ENCODE data around the gene MCFD2. TPM values are rescaled to one million over a fixed set of nuclear protein-coding genes. Genes with fewer than 3 reads are reported as not detected.

Gene MCFD2
- total and polyA plus RNA-seq, 4 donors, result 56.8 to 82.8 (median 70.4) TPM

GRCh38 chr2:46923041-46923528, 7.5 kb upstream of the MCFD2 start:
- Histone ChIP-seq H3K4me3 (ENCODE audit: low read depth, low read length) (no peak overlapping the region), H3K9me3 (ENCODE audit: control insufficient read depth, insufficient read depth, low read length) (peaks cover 15% of the 10 kb centered on the region), H3K27ac (ENCODE audit: low read depth, low read length) (no peak overlapping the region), H3K27me3 (ENCODE audit: control insufficient read depth, insufficient read depth, low read length) (no peaks in the 10 kb centered on the region), H3K36me3 (ENCODE audit: control insufficient read depth, insufficient read depth, low read length) (no peaks in the 10 kb centered on the region), H3K4me1 (ENCODE audit: control insufficient read depth, insufficient read depth, low read length) (no peaks in the 10 kb centered on the region)
- DNase-seq (ENCODE audit: low read depth in 4 of 6, low spot score in 6 of 6), result no peak

GRCh38 chr2:46922606-46923005, 7.0 kb upstream of the MCFD2 start:
- WGBS (ENCODE audit: insufficient coverage), result 93% methylated on average over 3 of the region's 4 CpGs
- H3K4me3 ChIP-seq (ENCODE audit: low read depth, low read length), result no peak overlapping the region
- peaks cover 13% of the 10 kb centered on the region for H3K9me3 ChIP-seq (ENCODE audit: control insufficient read depth, insufficient read depth, low read length)

GRCh38 chr2:46921676-46922448, 6.3 kb upstream of the MCFD2 start:
- peaks cover 3% of the 10 kb centered on the region for H3K4me1 ChIP-seq (ENCODE audit: control insufficient read depth, insufficient read depth, low read length)
- DNase-seq (ENCODE audit: low read depth in 4 of 6, low spot score in 6 of 6), result no peak
- 95% methylated on average over 4 of the region's 11 CpGs for WGBS (ENCODE audit: insufficient coverage)
- peaks cover 10% of the 10 kb centered on the region for H3K9me3 ChIP-seq (ENCODE audit: control insufficient read depth, insufficient read depth, low read length)
- H3K27me3 ChIP-seq (ENCODE audit: control insufficient read depth, insufficient read depth, low read length), result no peaks in the 10 kb centered on the region
- no peaks in the 10 kb centered on the region for H3K36me3 ChIP-seq (ENCODE audit: control insufficient read depth, insufficient read depth, low read length)
- H3K4me3 ChIP-seq (ENCODE audit: low read depth, low read length), result no peak overlapping the region
- H3K27ac ChIP-seq (ENCODE audit: low read depth, low read length), result no peak overlapping the region

More at GRCh38 chr2:46922606-46923005, 7.0 kb upstream of the MCFD2 start:
- H3K27me3 ChIP-seq (ENCODE audit: control insufficient read depth, insufficient read depth, low read length), result no peaks in the 10 kb centered on the region
- no peaks in the 10 kb centered on the region for H3K4me1 ChIP-seq (ENCODE audit: control insufficient read depth, insufficient read depth, low read length)
- DNase-seq (ENCODE audit: low read depth in 4 of 6, low spot score in 6 of 6), result no peak
- no peaks in the 10 kb centered on the region for H3K36me3 ChIP-seq (ENCODE audit: control insufficient read depth, insufficient read depth, low read length)
- H3K27ac ChIP-seq (ENCODE audit: low read depth, low read length), result no peak overlapping the region

- no peak for DNase-seq (ENCODE audit: low read depth in 4 of 6, low spot score in 6 of 6)
- H3K36me3 ChIP-seq (ENCODE audit: control insufficient read depth, insufficient read depth, low read length), result peaks cover 9% of the 10 kb centered on the region
- no peak overlapping the region for H3K27ac ChIP-seq (ENCODE audit: low read depth, low read length)
- peaks cover 22% of the 10 kb centered on the region for H3K4me1 ChIP-seq (ENCODE audit: control insufficient read depth, insufficient read depth, low read length)
- H3K9me3 ChIP-seq (ENCODE audit: control insufficient read depth, insufficient read depth, low read length), result no peaks in the 10 kb centered on the region
- no peak overlapping the region for H3K4me3 ChIP-seq (ENCODE audit: low read depth, low read length)
- no peaks in the 10 kb centered on the region for H3K27me3 ChIP-seq (ENCODE audit: control insufficient read depth, insufficient read depth, low read length)
These were observed 2.0 kb upstream of the MCFD2 start for GRCh38 chr2:46917628-46918027.

- H3K9me3 ChIP-seq (ENCODE audit: control insufficient read depth, insufficient read depth, low read length), result no peaks in the 10 kb centered on the region
- H3K27ac ChIP-seq (ENCODE audit: low read depth, low read length), result peak overlapping the region; percentile 94
- no peaks in the 10 kb centered on the region for H3K27me3 ChIP-seq (ENCODE audit: control insufficient read depth, insufficient read depth, low read length)
- H3K4me3 ChIP-seq (ENCODE audit: low read depth, low read length), result peak overlapping the region; percentile 98
- DNase-seq (ENCODE audit: low read depth in 4 of 6, low spot score in 6 of 6), result peak; percentile 77 to 97 (median 88)
- peaks cover 22% of the 10 kb centered on the region for H3K4me1 ChIP-seq (ENCODE audit: control insufficient read depth, insufficient read depth, low read length)
- under 1% methylated on average over 46 of the region's 55 CpGs for WGBS (ENCODE audit: insufficient coverage)
- peaks cover 17% of the 10 kb centered on the region for H3K36me3 ChIP-seq (ENCODE audit: control insufficient read depth, insufficient read depth, low read length)
These were observed 415 bp upstream of the MCFD2 start for GRCh38 chr2:46915811-46916630.

- peak overlapping the region; percentile 94 for H3K27ac ChIP-seq (ENCODE audit: low read depth, low read length)
- peak overlapping the region; percentile 98 for H3K4me3 ChIP-seq (ENCODE audit: low read depth, low read length)
- 25% methylated on average over 8 of the region's 11 CpGs for WGBS (ENCODE audit: insufficient coverage)
- H3K4me1 ChIP-seq (ENCODE audit: control insufficient read depth, insufficient read depth, low read length), result peaks cover 22% of the 10 kb centered on the region
- no peaks in the 10 kb centered on the region for H3K9me3 ChIP-seq (ENCODE audit: control insufficient read depth, insufficient read depth, low read length)
- peaks cover 24% of the 10 kb centered on the region for H3K36me3 ChIP-seq (ENCODE audit: control insufficient read depth, insufficient read depth, low read length)
- no peaks in the 10 kb centered on the region for H3K27me3 ChIP-seq (ENCODE audit: control insufficient read depth, insufficient read depth, low read length)
- DNase-seq (ENCODE audit: low read depth in 4 of 6, low spot score in 6 of 6), result peak in 2 of 6 donors; percentile 2 to 41
These were observed 902 bp downstream of the MCFD2 start for GRCh38 chr2:46914578-46915230.

GRCh38 chr2:46913471-46914381, 1.9 kb downstream of the MCFD2 start:
- no peaks in the 10 kb centered on the region for H3K9me3 ChIP-seq (ENCODE audit: control insufficient read depth, insufficient read depth, low read length)
- H3K27ac ChIP-seq (ENCODE audit: low read depth, low read length), result no peak overlapping the region
- H3K4me1 ChIP-seq (ENCODE audit: control insufficient read depth, insufficient read depth, low read length), result peaks cover 22% of the 10 kb centered on the region
- DNase-seq (ENCODE audit: low read depth in 4 of 6, low spot score in 6 of 6), result no peak
- H3K27me3 ChIP-seq (ENCODE audit: control insufficient read depth, insufficient read depth, low read length), result no peaks in the 10 kb centered on the region
- 92% methylated on average over 8 of the region's 8 CpGs for WGBS (ENCODE audit: insufficient coverage)
- H3K4me3 ChIP-seq (ENCODE audit: low read depth, low read length), result no peak overlapping the region
- peaks cover 33% of the 10 kb centered on the region for H3K36me3 ChIP-seq (ENCODE audit: control insufficient read depth, insufficient read depth, low read length)

GRCh38 chr2:46909771-46910419, 5.7 kb downstream of the MCFD2 start:
- Histone ChIP-seq H3K27ac (ENCODE audit: low read depth, low read length) (no peak overlapping the region), H3K4me3 (ENCODE audit: low read depth, low read length) (no peak overlapping the region), H3K27me3 (ENCODE audit: control insufficient read depth, insufficient read depth, low read length) (no peaks in the 10 kb centered on the region), H3K36me3 (ENCODE audit: control insufficient read depth, insufficient read depth, low read length) (peaks cover 55% of the 10 kb centered on the region), H3K4me1 (ENCODE audit: control insufficient read depth, insufficient read depth, low read length) (peaks cover 14% of the 10 kb centered on the region), H3K9me3 (ENCODE audit: control insufficient read depth, insufficient read depth, low read length) (no peaks in the 10 kb centered on the region)
- DNase-seq (ENCODE audit: low read depth in 4 of 6, low spot score in 6 of 6), result no peak
- 98% methylated on average over 5 of the region's 6 CpGs for WGBS (ENCODE audit: insufficient coverage)
